DMS53 (cell line): ENCODE data around the gene ALDH7A1.
"Not testable (repeated sequence)": the region's sequence is repeated elsewhere in the genome, so short reads cannot be mapped to it uniquely, and the experiment has no call there.

ENCODE experiments used
- DNase-seq: peaks from one replicate; lab custom pipeline; 2025; lab: John Stamatoyannopoulos, UW

The ALDH7A1 gene

DNA sequence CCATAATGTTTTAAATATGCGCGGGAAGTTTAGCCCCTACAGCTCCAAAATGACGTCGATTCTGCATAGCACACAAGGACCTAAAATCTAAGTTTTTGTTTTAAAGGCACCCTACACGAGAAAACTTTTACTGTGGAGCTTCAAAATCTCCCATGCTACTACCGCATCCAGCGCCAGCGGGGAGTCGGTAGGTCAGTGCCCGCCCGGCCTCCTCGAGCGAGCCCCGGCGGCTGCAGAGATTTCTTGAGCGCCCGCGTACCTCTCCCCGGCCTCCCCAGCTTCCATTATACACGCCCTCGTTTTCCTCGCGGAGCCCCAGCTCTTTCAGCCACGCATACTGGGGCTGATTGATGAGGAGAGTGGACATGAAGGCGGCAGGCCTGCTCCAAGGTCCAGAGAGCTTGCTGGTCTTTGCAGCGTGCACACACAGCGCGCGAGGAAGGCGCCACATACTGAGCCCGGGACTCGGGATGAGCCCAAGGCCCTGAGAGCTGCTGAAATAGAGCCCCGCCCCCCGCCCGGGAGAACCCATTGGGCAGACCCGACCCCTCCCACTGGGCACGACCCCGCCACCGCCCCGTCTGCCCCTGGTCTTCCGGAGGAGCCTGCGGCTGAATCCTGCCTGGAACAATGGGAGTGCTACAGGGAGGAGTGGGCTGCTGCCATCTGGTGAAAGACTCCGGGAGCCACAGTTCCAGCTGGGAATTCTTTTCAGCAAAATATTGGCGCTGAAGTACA lies at the start of gene ALDH7A1:
Gene ALDH7A1, minus strand, starts transcription at position 472 of the 738 bp plus-strand sequence. Its CDS starts 21 bp downstream, at position 451.
- peak; percentile 98 for DNase-seq

DNA sequence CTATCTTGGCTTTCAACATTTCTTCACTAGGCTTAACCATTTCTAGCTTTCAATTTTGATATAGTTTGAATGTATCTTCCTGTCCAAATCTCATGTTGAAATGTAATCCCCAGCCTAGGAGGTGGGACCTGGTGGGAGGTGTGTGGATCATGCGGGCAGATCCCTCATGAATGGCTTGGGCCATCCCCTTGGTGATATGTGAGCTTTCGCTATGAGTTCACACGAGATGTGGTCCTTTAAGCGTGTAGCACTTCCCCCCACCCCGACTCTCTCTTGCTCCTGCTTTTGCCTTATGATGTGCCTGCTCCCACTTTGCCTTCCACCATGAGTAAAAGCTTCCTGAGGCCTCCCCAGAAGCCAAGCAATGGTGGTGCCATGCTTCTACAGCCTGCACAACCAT lies 46.4 kb upstream of the ALDH7A1 start:
- no peak for DNase-seq

DNA sequence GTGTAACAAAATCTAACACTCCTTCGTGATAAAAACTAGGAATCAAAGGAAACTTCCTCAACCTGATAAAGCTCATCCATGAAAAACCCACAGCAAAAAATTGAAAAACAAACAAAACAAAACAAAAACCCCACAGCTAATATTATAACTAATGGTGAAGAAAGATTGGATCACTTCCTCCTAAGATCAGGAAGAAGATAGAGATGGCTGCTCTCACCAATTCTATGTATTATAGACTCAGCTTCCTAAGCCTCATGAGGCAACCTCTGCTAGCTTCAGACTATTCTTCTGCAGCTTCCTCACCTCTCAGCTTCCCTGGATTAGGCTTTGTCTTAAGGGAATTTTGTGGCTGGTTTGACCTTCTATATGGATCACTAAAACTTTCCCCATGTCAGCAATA lies 45.8 kb upstream of the ALDH7A1 start:
- no peak for DNase-seq

DNA sequence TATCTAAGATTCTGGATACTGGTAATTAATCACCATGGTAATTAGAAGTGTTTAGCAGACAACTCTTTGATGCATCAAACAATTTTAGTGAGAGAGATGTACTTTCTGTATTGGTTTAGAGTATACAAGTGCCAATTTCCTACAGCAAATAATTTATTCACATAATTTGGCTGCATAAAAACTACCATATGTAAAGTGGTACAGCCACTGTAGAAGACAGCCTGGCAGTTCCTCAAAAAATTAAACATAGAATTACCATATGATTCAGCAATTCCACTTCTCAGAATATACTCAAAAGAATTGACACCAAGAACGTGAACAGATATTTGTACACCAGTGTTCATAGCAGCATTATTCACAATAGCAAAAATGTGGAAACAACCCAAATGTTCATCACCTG lies 41.9 kb upstream of the ALDH7A1 start:
- no peak for DNase-seq

DNA sequence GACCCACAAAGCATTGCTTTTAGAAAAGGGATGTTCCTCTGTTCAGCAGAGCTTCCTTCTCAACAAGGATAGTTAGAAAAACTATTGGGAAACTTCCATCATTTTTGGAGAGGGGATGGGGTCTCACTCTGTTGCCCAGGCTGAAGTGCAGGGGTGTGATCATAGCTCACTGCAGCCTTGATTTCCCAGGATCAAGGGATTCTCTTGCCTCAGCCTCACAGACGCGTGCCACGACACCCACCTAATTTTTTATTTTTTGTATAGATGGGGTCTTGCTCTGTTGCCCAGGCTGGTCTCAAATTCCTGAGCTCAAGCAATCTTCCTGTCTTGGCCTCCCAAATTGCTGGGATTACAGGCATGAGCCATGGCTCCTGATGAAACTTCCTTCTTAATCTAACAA lies 40.6 kb upstream of the ALDH7A1 start:
- DNase-seq, result no peak

DNA sequence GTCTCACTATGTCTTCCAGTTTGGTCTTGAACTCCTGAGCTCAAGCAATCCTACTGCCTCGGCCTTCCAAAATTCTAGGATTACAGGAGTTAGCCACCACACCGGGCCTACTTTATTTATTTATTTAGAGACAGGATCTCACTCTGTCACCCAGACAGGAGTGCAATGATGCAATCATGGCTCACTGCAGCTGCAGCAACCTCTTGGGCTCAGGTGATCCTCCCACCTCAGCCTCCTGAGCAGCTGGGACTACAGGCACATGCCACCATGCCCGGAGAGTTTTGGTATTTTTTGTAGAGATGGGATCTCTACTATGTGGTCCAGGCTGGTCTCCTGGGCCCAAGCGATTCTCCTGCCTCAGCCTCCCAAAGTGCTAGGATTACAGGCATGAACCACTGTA lies 38.5 kb upstream of the ALDH7A1 start:
- DNase-seq, result peak; percentile 58

DNA sequence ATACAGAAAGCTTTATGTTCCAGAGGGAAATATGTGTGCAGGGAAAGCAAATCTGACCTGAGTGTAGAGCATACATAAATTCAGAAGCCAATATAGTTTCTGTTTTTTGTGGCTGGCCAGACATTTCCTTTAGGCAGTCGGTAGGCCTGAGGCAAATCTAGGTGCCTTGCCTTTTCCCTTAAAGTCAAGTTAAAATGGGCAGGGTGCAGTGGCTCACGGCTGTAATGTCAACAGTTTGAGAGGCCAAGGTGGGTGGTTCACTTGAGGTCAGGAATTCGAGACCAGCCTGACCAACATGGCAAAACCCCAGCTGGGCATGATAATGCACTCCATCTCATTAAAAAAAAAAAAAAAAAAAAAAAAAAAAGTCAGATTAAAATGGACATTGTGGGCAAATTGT lies 36.9 kb upstream of the ALDH7A1 start:
- no peak for DNase-seq

DNA sequence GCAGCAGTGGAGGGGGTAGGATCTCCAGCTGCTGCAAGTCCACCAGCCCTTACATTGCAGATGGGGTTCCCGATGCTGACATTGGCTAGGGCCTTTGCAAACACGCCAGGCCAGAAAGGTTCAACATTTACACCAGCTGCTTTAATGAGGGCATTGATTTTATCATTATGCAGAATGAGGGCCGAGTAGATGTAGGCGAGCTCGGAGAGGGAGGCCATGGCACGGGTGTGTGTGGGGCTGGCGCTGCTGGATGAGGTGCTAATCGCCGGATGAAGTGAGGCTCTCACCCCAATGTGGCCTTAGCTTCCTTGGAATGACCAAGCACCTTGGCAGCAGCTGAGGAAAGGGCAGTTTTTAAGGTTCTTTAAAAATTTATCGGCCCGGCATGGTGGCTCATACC lies 33.1 kb upstream of the ALDH7A1 start:
- DNase-seq, result no peak

DNA sequence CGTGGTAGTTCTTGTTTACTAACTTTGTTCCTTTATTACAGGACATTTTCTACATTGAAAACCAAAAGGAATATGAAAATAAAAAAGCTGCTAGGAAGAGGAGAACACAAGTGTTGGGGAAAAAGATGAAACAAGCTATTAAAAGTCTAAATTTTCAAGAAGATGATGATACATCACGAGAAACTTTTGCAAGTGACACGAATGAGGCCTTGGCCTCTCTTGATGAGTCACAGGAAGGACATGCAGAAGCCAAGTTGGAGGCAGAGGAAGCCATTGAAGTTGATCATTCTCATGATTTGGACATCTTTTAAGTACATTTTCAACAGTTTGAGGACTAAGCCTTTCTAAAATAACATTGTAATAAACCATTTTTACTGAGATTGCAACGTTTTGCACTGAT lies 29.5 kb upstream of the ALDH7A1 start:
- DNase-seq, result no peak

DNA sequence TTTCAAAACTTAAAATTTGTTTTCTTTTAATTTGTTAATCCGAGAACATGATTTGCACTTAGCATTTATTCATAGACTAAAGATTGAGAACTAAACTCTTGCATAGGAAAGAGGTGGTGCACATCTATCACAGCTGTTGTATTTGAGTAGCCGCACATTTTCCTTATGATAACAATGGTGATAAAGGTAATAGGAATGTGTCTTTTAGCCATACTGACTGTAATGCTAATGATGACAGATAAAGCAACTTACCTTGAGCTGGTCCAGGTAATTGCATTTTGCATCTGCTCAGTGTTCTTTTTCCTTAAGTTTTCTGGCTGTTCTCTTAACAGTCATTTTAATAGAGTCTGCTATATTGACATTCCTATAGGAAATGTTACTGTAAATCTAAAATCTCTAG lies 24.8 kb upstream of the ALDH7A1 start:
- DNase-seq, result no peak

DNA sequence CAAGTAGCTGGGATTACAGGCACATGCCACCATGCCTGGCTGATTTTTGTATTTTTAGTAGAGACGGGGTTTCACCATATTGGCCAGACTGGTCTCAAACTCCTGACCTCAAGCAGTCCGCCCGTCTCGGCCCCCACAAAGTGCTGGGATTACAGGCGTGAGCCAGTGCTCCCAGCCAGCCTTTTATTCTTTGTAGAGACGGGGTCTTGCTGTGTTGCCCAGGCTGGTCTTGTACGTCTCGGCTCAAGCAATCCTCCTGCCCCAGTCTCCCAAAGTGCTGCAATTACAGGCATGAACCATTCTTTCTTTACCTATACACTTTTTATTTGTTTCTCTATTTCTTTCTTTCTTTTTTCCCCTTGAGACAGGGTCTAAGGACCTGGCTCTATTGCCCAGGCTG lies 22.6 kb upstream of the ALDH7A1 start:
- not testable (repeated sequence) for DNase-seq

DNA sequence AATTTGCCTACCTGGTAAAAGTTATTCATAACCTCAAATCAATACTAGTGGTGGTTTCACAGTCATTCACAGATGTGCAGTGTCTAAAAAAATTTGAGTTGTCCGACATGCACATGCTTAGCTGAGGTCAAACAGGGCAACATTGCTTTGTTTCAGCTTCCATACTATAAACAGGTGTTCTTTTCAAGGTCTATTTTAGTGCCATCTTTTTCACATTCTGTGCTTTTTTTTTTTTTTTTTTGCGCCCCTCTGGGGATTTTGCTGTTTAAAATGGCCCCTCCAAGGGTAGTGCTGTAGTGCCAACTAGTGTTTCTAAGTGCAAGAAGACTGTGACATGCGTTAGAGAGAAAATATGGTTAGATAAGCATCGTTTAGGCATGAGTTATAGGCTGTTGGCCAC lies 20.3 kb upstream of the ALDH7A1 start:
- no peak for DNase-seq

DNA sequence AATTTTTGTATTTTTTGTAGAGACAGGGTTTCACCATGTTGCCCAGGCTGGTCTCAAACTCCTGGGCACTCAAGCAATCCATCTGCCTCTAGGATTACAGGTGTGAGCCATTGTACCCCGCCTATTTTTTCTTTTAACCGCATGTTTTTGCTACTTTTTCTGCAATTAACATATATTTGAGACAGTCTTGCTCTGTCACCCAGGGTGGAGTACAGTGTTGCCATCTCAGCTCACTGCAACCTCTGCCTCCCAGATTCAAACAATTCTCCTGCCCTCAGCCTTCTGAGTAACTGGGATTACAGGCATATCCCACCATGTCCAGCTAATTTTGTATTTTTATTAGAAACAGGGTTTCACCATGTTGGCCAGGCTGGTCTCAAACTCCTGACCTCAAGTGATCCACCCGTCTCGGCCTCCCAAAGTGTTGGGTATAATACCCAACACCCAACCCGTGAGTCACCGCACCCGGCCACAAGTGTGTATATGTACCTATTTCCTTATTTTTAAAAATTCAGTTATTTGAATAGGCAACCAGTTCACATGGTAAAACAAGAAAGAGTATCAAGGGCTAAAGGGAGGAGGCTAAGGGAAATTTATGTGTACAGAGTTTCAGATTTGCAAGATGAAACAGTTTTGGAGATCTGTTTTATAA lies 19.0 kb upstream of the ALDH7A1 start:
- DNase-seq, result no peak

DNA sequence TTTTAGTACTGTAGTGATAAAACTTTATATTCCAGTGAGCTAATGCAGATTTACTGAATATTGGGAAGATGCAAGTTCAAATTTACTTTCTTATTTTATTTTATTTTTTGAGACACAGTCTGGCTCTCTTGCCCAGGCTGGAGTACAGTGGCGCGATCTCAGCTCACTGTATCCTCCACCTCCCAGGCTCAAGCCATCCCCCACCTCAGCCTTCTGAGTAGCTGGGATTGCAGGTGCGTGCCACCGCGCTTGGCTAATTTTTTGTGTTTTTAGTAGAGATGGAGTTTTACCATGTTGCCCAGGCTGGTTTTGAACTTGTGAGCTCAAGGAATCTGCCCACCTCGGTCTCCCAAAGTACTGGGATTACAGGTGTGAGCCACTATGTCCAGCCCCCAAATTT lies 15.6 kb upstream of the ALDH7A1 start:
- no peak for DNase-seq

DNA sequence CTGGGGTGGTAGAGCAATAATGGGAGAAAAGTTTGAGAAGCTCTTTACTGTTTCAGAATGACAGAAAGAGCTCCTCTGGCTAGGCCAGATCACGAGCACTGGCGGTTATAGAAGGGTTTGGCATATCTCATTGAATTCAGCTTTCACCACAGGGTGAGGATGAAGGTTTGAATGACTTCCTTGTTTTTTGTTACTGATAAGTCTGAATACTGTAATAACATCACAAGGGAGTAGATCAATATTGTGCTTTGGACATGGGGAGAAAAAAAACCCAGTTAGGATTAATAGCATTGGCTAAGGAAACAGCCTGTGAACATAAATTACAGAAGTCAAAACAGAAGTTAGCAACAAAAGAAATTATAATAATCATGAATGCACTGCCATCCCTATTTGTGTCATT lies 15.1 kb upstream of the ALDH7A1 start:
- DNase-seq, result no peak

DNA sequence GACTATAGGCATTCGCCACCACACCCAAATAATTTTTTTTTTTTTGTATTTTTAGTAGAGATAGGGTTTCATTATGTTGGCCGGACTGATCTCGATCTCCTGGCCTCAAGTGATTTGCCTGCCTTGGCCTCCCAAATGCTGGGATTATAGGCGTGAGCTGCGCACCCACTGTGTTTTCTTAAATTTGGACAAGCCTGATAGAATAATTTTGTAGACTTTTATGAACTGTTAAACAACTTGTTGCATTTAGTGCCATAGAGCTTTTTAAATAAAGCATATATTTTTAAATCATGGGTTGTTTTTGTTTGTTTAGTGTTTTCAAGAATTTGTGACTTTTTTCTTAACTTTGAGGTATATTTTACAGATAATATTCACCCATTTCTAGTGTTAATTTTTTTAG lies 10.5 kb upstream of the ALDH7A1 start:
- DNase-seq, result no peak

DNA sequence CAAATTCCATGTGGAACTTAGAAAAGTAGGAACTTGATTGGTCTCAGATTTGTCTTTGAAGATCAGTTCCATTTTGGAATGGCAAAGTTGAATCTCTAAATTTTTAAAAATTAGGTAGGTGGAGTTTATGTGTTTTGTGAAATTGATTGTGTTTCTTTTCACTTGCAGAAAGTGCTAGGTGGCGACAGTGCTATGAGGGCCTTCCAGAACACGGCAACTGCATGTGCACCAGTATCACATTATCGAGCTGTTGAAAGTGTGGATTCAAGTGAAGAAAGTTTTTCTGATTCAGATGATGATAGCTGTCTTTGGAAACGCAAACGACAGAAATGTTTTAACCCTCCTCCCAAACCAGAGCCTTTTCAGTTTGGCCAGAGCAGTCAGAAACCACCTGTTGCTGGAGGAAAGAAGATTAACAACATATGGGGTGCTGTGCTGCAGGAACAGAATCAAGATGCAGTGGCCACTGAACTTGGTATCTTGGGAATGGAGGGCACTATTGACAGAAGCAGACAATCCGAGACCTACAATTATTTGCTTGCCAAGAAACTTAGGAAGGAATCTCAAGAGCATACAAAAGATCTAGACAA lies 8.5 kb upstream of the ALDH7A1 start:
- no peak for DNase-seq

DNA sequence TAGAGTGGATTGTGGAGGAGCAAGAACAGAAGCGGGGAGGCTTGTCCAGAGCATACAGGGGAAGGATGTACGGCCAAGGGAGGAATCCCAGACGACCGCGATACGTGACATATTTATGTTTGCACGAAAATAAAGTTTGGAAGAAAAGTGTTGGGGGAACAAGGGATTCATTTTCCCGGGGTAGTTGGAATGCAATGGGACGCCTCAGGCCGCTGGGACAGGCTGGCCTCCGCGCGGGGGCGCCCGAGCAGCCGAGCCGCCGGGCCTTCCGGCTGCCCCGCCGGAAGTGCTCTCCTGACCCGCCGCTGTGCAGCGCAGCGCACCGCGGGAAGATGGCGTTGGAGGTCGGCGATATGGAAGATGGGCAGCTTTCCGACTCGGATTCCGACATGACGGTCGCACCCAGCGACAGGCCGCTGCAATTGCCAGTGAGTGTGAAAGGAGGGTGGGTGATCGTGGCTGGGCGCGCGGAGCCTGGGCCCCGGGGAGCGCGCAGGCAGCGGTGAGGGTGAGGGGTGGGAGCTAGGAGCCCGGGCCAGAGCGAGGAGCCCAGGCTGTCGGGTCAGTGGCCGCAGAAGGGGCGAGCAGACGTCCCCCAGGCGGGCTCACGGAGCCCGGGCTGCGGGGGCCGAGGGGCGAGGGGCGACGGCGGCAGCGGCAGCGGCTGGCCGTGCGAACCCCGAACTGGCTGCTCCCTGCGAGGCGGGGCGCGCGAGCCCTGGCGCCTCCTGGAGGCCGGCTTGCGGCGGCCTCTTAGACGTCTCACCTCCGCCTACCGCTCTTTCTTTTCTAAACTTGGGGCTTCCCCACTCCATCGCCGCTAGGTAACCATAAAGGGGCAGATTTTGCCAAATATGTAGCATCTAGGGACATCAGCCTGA lies 5.9 kb upstream of the ALDH7A1 start, which contains the start of gene PHAX:
Gene PHAX, plus strand, starts transcription at position 317 of the 881 bp plus-strand sequence. Its CDS starts 16 bp downstream, at position 333.
- peak; percentile 91 for DNase-seq

DNA sequence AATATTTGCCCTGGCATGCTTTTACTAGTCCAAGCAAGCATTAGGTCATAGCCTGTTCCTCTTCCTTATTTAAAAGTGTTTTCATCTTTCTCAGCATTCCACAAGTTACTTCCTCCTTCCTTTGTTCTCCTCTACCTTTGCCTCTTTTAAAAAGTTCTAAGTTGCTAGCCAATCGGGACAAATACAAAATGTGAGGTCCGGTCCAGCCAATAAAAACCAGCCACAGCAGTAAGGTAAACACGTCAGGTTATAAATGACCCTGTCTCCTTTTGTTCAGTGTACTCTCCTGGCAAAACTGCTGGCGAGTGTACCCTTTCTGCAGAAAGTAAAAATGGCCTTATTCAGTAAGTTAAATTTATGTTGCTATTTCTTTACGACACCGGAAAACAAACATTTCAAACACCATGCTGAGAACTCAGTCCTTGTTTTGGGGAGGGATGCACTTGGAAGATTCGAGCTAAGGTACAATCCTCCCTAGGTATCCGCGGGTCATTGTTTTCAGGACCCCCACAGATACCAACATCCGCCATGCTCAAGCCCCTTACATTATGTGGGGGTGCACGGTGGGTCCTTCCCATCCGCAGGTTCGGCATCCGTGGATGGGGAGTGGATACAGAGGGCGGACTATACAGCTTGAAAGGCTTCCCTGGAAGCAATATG lies 5.1 kb upstream of the ALDH7A1 start:
- peak; percentile 61 for DNase-seq

DNA sequence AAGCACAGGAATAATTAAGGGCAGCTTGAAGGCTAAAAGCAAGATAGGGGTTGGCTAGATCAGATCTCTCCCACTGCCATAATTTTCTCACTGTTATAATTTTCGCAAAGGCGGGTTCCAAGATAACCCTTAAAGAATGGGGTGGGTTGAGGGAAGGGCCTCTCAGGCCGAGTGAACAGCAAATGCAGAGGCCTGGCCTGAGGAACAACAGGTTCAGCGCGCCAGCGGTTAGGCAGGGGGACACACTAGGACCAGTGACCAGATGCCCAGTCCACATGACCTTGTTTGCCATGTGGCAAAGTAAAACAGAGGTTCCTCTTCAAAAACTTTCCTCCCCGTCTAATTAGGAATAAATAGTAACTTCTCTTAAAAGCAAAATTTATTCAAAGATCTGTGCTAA lies 4.5 kb upstream of the ALDH7A1 start:
- DNase-seq, result no peak

DNA sequence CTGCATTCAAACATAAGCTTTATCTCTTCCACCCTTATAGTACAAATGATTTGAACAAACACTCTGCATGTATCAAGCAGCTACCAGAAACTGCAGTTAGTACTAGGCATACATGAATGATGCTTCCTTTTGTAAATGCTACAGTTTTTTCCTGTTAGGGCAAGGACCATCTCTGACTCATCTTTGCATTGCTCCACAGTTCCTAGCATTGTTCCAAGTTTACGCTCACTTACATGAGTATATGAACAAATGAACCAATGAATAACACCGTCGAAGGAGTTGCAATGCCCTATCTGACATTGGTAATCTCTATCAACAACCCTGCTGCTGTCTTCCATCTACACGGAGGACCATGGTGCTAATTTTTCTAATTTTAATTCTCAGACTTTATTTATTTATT lies 2.1 kb upstream of the ALDH7A1 start:
- peak; percentile 44 for DNase-seq
